ENCODE data around the gene IFT52. TPM values are rescaled to one million over a fixed set of nuclear protein-coding genes. Genes with fewer than 3 reads are reported as not detected.

Gene IFT52
- total RNA-seq, 1 experiment from 2014 or later, result 23.0 TPM

DNA sequence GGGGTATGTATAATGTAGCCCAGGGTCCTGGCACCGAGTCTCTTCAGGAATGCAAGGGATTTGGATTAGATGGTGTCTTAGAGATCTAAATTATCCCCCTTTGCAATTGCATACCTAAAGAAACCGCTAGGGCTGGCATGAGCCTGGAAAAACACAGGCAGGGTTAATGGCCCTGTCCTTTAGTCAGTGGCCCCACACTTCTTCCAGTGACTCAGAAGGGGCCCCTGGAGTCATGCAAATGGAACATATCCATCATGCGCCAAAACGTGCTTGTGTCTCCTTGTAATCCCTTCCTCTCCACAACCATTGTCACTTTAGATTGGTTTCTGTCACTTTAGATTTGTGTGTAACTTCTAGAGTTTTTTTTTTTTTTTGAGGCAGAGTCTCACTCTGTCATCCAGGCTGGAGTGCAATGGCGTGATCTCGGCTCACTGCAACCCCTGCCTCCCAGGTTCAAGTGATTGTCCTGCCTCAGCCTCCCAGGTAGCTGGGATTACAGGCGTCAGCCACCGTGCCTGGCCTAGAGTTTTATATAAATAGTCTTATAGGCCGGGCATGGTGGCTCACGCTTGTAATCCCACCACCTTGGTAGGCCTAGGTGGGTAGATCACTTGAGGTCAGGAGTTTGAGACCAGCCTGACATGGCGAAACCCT, 67.5 kb downstream of the IFT52 start:
- Histone ChIP-seq H2AFZ (ENCODE audit: low read length) (peak overlapping the region; percentile 89), H4K20me1 (ENCODE audit: low read length) (no peaks in the 10 kb centered on the region), H3K4me1 (ENCODE audit: insufficient read depth, low read length) (peaks cover 13% of the 10 kb centered on the region; the same call in 1 of the 2 replicates), H3K4me2 (ENCODE audit: low read length) (peak overlapping the region; percentile 100), H3K36me3 (ENCODE audit: low read depth, low read length) (no peaks in the 10 kb centered on the region), H3K4me3 (ENCODE audit: low read length) (peak overlapping the region; percentile 96), H3K9me3 (ENCODE audit: low read length) (no peaks in the 10 kb centered on the region), H3K9me2 (replicated peaks; ENCODE audit: low read length) (no peaks in the 10 kb centered on the region), H3K27ac (ENCODE audit: low read length) (peak overlapping the region; percentile 58), H3K9ac (ENCODE audit: low read length) (peak overlapping the region; percentile 91), H3F3A (ENCODE audit: low read length, unreplicated experiment) (no peaks in the 10 kb centered on the region), H3K79me2 (ENCODE audit: low read length) (peaks cover 11% of the 10 kb centered on the region), H3K27me3 (ENCODE audit: low read length) (no peaks in the 10 kb centered on the region)
- DNase-seq (peak; percentile 53), ATAC-seq (peak; percentile 56)
- CTCF ChIA-PET, result no interaction called here
- no peak for TF ChIP-seq EZH2 (IDR thresholded peaks at IDR 0.05; ENCODE audit: low read length, unreplicated experiment)
- no peak for TF ChIP-seq CTCF (conservative IDR thresholded peaks at IDR 0.05; ENCODE audit: low read depth, low read length)
- TF ChIP-seq EZH2phosphoT487 (IDR thresholded peaks at IDR 0.05; ENCODE audit: borderline replicate concordance, low read length), result no peak
- POLR2A ChIA-PET (ENCODE audit: unreplicated experiment), result no interaction called here
- BruUV-seq (replicated peaks), result no TSS peak
- intact Hi-C loops (cut with micrococcal nuclease), result no loop called here

GRCh38 chr20:43658723-43659419, 68.1 kb downstream of the IFT52 start:
- ATAC-seq (no peak), DNase-seq (peak; percentile 27)
- ChIA-PET CTCF (no interaction called here), POLR2A (ENCODE audit: unreplicated experiment) (no interaction called here)
- no TSS peak for BruUV-seq (replicated peaks)
- Histone ChIP-seq H3K4me3 (ENCODE audit: low read length) (no peak overlapping the region), H2AFZ (ENCODE audit: low read length) (no peak overlapping the region), H3K9me2 (replicated peaks; ENCODE audit: low read length) (no peaks in the 10 kb centered on the region), H3K4me1 (ENCODE audit: insufficient read depth, low read length) (peaks cover 18% of the 10 kb centered on the region; the same call in 1 of the 2 replicates), H3K27me3 (ENCODE audit: low read length) (no peaks in the 10 kb centered on the region), H3K79me2 (ENCODE audit: low read length) (peaks cover 11% of the 10 kb centered on the region), H3K9ac (ENCODE audit: low read length) (no peak overlapping the region), H4K20me1 (ENCODE audit: low read length) (no peaks in the 10 kb centered on the region), H3K4me2 (ENCODE audit: low read length) (peak overlapping the region; percentile 100), H3K9me3 (ENCODE audit: low read length) (no peaks in the 10 kb centered on the region), H3K27ac (ENCODE audit: low read length) (no peak overlapping the region), H3K36me3 (ENCODE audit: low read depth, low read length) (no peaks in the 10 kb centered on the region), H3F3A (ENCODE audit: low read length, unreplicated experiment) (no peaks in the 10 kb centered on the region)
- intact Hi-C loops (cut with micrococcal nuclease), result no loop called here
- TF ChIP-seq EZH2 (IDR thresholded peaks at IDR 0.05; ENCODE audit: low read length, unreplicated experiment), result no peak
- TF ChIP-seq CTCF (conservative IDR thresholded peaks at IDR 0.05; ENCODE audit: low read depth, low read length), result 0 out of 2 replicates have a peak, but pooled peaks have one; percentile 18
- TF ChIP-seq EZH2phosphoT487 (IDR thresholded peaks at IDR 0.05; ENCODE audit: borderline replicate concordance, low read length), result no peak

Data from PC-3 (cell line).